ENCODE results near the gene LCN15. TPM values are rescaled to one million over a fixed set of nuclear protein-coding genes. Genes with fewer than 3 reads are reported as not detected.

The LCN15 gene
- total RNA-seq, 1 experiment from 2014 or later, result not detected

- DNase-seq (ENCODE audit: low read depth), result no peak
Measured at GRCh38 chr9:136740971-136741882, 23.1 kb downstream of the LCN15 start.

GRCh38 chr9:136740491-136740890, 23.8 kb downstream of the LCN15 start:
- no peak for DNase-seq (ENCODE audit: low read depth)

GRCh38 chr9:136740069-136740468, 24.2 kb downstream of the LCN15 start:
- no peak for DNase-seq (ENCODE audit: low read depth)

- DNase-seq (ENCODE audit: low read depth), result no peak
Measured at GRCh38 chr9:136739509-136739908, 24.8 kb downstream of the LCN15 start.

DNA sequence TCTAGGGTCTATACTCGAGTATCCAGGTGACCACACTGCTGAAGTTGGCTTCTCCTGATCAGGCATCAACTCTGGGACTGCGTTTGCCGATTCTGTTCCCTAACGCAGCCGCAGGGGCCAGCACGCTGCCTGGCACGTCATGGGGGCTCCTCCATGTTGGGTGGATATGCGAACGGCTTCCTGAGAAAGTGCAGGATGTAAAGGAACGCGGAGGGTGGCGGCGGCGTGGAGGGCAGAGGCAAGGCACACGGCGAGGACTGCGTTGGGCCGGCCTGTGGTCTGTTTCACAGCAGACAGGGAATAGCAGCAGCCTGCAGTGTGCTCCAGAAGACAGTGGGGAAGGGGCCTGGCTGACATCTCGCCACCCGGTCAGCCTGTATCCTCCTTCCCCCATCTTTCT, 25.4 kb downstream of the LCN15 start:
- no peak for DNase-seq (ENCODE audit: low read depth)

GRCh38 chr9:136735812-136736480, 28.4 kb downstream of the LCN15 start:
- DNase-seq (ENCODE audit: low read depth), result no peak

GRCh38 chr9:136734837-136735496, 29.4 kb downstream of the LCN15 start:
- no peak for DNase-seq (ENCODE audit: low read depth)

DNA sequence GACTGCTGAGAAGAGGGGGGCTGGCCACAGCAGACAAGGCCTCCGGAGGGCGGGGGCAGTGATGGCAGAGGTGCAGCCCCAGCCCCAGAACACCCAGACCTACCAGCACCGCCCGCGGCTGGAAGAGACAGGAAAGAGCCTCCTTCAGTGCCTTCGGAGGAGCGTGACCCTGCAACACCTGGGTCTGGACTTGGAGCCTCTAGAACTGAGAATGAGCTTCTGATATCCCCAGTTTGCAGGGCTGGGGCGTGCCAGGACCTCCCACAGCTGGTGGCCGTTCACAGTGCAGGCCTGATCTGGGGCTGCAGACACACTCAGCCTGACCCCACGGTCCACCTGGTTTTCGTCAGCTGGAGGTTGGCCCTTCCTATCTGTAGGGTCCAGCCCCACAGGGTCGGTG, 30.7 kb downstream of the LCN15 start:
- no peak for DNase-seq (ENCODE audit: low read depth)

- DNase-seq (ENCODE audit: low read depth), result no peak
Measured at GRCh38 chr9:136732444-136733178, 31.7 kb downstream of the LCN15 start.

GRCh38 chr9:136729926-136730325, 34.4 kb downstream of the LCN15 start:
- no peak for DNase-seq (ENCODE audit: low read depth)

DNA sequence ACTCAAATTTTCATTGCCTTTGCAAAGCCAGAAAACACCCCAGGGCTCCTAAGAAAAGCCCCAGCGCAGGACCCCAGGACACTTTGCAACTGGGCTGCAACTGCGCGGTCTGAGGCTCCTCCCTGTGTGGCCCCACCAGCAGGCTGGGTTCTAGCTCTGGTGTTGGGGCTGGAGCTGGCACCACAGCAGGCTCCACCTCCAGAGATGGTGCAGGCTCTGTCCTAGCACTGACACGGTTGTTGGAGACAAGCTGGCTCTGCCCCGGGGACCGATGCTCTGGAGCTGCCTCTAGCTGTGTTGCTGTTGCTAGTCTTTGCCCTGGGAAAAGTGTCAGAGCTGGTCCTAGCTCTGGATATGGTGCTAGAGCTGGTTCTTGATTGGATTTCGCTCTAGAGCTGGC, 35.2 kb downstream of the LCN15 start:
- no peak for DNase-seq (ENCODE audit: low read depth)

- peak; percentile 58 for DNase-seq (ENCODE audit: low read depth)
Measured at GRCh38 chr9:136728548-136729123, 35.7 kb downstream of the LCN15 start.

DNA sequence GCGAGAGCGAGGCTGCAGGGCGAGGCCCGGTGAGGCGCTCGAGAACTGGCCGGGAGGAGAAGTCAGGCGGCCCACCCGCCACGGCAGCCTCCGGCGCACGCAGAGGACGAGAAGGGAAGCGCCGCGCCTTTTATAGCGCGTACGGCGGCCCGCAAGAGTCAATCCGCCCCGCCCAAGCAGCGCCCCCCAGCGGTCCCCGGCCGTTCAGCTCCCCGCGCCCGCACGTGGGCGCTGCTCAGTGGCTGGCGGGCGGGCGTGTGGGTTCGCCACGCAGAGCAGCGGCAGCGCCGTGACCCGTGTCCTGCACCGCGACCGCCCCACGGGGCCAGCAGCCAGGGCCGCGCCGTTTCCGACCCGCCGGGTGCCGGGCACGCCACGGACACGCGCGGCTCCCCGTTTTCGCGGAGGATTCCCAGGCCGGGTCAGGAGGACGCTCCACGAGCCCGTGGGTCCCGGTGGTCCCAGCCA, 36.2 kb downstream of the LCN15 start:
- DNase-seq (ENCODE audit: low read depth), result peak; percentile 95

DNA sequence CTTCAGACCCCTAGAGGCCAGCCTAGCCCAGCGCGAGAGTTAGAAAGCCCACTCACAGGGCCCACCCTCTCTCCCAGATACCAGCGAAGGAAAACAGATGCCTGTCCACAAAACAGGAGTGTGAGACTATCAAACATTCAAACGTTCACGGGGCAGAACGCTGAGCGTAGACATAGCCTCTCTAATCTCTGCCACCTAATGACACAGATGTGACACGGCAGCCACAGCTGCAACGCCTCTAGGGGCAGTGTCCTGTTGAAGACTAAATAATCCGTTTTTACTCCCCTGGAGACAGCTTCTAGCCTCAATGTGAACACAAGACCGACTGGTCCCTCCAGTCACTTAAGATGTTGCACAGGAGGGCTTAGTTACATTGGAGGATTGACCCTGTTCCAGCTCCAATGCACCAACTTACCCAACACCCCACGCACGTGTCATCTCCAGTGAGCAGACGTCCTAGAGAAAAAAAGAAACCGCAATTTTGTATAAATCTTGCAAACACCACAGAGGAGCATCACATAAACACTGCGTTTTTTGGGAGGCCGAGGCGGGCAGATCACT, 37.6 kb downstream of the LCN15 start:
- no peak for DNase-seq (ENCODE audit: low read depth)

DNA sequence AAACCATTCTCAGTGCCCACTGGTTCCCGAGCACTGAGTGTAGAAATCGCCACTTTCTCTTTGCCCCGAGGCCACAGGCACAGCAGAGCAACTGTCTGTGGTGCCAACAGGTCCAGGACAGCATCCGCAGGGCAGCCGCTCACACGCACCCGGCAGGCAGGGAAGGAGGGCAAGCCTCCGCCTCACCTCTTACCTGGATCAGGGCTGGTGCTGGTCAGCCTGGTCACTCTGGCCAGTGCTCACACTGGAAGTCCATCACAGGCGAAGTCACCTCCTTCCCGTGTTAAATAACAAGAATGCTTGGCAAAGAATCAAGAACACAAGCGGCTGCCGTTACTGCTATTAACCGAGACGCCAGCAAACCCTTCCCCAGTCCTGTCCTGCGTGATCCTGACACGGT, 38.2 kb downstream of the LCN15 start:
- no peak for DNase-seq (ENCODE audit: low read depth)

- DNase-seq (ENCODE audit: low read depth), result peak; percentile 44
Measured at GRCh38 chr9:136725612-136726011, 38.7 kb downstream of the LCN15 start.

DNA sequence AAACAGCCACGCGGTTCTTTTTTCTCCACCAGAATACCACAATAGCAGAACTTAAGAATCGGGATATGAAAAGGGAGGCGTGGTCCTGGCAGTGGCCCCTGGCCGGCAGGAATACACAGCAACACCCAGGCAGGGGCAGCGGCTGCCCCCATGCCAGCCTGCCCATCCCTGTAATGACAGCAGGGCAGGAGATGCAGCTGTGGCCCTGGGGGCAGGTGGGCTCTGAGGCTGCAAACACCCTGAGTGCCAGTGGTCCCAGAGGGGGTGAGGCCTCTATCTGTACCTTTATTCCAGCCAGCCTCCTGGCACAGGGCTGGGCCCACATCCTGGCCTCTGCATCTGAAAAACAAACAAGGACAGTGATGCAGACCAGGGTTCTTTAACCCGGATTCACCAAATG, 39.5 kb downstream of the LCN15 start:
- no peak for DNase-seq (ENCODE audit: low read depth)

DNA sequence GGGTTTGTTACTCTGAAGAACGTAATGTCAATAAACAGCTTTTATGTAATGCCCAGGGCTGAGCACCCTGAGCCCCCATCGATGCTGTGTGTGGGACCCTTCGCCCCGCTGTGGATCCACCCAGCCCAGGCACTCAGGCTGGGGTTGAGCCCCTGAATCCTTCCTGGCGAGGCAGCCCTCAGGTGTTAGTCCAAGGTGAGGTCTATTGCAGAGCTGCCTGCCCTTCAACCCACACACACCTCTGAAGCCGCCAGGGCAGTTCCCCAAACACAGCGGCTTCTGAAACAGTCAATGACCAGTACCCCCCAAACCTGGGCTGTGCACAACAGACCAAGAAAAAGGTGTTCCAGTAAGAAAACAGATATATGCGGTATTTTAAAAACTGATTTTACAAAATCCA, 40.3 kb downstream of the LCN15 start:
- no peak for DNase-seq (ENCODE audit: low read depth)

GRCh38 chr9:136723362-136723976, 40.8 kb downstream of the LCN15 start:
- DNase-seq (ENCODE audit: low read depth), result no peak

DNA sequence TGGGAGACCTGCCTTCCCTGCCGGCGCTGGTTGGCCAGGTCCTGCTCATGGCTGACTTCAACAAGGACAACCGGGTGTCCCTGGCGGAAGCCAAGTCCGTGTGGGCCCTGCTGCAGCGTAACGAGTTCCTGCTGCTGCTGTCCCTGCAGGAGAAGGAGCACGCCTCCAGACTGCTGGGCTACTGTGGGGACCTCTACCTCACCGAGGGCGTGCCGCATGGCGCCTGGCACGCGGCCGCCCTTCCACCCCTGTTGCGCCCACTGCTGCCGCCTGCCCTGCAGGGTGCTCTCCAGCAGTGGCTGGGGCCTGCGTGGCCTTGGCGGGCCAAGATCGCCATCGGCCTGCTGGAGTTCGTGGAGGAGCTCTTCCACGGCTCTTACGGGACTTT, 41.4 kb downstream of the LCN15 start:
- peak; percentile 50 for DNase-seq (ENCODE audit: low read depth)

Measured in Daoy (cell line).